GM19025 (cell line): ENCODE measurements around the gene B4GALT4.
"Not testable (repeated sequence)": the region's sequence is repeated elsewhere in the genome, so short reads cannot be mapped to it uniquely, and the experiment has no call there.

ENCODE experiments used
- ATAC-seq: cut with Tn5 transposase; IDR thresholded peaks from one replicate; pipeline ENCODE4 v1.9.1; 2021; ENCODE audit warnings: mild to moderate bottlenecking, low read depth, moderate library complexity; ENCODE audit not compliant: unreplicated experiment

The B4GALT4 gene, protein sequence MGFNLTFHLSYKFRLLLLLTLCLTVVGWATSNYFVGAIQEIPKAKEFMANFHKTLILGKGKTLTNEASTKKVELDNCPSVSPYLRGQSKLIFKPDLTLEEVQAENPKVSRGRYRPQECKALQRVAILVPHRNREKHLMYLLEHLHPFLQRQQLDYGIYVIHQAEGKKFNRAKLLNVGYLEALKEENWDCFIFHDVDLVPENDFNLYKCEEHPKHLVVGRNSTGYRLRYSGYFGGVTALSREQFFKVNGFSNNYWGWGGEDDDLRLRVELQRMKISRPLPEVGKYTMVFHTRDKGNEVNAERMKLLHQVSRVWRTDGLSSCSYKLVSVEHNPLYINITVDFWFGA

DNA sequence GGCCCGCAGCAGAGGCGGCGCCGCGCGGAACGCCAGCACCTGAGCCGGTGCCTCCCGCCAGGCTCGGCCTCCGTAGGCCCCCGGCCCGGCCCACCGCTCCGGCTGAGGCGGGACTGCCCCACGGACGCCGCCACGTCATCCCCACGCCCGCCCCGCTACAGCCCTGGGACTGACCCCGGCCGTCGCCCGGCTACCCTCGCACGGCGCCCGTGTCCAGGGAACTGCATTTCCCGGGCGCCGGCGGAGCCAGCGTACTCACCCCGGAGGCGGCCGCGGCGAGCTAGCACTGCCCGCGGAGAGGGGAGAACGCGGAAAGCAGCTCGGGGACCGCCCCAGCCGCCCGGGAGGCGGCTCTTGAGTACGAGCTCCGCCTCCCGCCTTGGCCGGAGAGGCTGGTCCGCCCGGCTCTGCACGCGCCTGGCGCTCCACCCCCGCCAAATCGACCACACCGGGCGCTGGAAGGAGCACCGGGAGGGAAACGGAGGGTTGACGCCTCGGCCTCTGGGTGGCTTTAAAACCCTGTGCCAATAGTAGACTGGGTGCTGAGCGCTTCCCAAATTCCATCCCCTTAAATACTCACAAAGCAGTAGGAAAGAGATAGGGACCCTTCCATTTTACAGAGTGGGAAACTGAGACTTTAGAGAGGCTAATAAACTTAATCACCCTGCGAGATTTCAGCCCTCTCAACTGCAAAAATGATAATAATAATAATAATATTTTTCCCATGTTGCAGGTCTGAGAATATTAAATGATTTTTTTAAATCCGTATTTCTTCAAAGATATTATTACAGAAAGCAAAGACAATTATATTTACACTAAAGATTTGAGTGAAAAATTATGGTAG, at the start of gene B4GALT4:
B4GALT4 (minus strand) TSS at position 288 of the 844 bp plus-strand sequence. CDS start 10,779 bp downstream, outside the sequence.
- ATAC-seq = peak; percentile 89

GRCh38 chr3:119289404-119289770, 48.7 kb upstream of the B4GALT4 start:
- no peak for ATAC-seq

DNA sequence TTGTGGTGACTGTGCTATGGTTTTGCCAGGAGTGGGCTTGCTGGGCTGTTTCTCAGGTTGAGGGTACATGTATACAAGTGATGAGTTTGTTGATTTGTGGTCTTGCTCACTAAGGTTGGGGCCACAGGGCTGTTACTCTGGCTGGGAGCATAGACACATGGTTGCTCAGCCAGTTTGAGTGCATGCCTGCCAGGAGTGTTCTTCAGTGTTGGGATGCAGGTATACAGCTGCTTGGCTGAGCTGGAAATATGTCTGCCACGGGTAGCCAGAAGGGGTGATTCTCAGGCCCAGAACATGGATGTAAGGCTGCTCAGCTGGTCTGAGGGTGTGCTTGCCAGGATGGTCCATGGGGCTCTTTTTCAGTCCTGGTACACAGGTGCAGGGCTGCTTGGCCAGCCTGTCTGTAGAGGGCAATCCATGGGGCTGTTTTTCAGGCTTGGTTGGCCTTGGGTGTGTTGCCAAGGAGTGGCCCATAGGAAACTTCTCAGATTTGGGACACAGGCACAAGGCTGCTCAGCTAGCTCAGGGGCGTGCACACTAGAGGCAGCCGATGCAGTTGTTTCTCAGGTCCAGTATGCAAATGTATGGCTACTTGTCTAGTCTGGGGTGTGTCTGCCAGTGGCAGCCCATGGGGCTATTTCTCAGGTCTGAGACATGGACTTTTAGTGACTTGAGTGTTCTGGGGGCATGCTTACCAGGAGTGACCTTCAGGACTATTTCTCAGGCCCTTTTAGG, 48.2 kb upstream of the B4GALT4 start:
- ATAC-seq = no peak

GRCh38 chr3:119279584-119280243, 39.0 kb upstream of the B4GALT4 start:
- no peak for ATAC-seq

- no peak for ATAC-seq
Observed at GRCh38 chr3:119279101-119279554, 38.5 kb upstream of the B4GALT4 start.

DNA sequence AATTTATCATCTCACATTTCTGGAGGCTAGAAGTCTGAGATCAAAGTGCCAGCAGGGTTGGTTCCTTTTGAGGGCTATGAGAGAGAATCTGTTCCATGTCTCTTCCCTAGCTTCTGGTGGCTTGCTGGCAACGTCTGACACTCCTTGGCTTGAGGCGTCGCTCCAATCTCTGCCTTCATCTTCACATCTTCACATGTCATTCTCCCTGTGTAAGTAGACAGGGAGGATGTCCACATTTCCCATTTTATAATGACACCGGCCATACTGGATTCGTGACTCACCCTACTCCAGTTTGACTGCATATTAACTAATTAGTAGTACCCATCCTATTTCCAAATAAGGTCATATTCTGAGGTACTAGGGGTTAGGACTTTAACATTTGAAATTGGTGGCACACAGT, 36.0 kb upstream of the B4GALT4 start:
- ATAC-seq = no peak

DNA sequence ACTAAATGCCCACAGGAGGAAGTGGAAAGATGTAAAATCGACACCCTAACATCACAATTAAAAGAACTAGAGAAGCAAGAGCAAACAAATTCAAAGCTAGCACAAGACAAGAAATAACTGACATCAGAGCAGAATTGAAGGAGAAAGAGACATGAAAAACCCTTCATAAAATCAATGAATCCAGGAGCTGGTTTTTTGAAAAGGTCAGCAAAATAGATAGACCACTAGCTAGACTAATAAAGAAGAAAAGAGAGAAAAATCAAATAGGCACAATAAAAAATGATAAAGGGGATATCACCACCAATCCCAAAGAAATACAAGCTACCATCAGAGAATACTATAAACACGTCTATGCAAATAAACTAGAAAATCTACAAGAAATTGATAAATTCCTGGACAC, 29.5 kb upstream of the B4GALT4 start:
- not testable (repeated sequence) for ATAC-seq

- ATAC-seq = no peak
Observed at GRCh38 chr3:119261055-119261454, 20.4 kb upstream of the B4GALT4 start.

DNA sequence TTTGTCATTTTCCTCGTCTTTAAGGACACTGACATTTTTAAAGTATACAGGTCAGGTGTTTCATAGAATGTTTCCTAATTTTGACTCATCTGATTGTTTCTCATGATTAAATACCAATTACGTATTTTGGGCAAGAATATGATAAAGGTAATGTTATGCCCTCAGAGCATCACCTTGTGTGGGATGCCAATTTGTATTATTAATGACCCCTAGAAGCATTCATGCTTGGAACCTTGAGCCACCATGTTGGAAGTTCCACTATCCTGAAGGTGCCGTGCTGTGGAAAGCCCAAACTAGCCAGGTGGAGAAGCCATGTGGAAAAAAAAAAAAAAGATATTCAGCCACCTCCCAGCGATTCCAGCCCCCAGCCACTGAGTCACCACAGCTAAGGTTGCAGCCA, 19.1 kb upstream of the B4GALT4 start:
- no peak for ATAC-seq

- ATAC-seq = peak; percentile 82
Observed at GRCh38 chr3:119258915-119259314, 18.2 kb upstream of the B4GALT4 start.

DNA sequence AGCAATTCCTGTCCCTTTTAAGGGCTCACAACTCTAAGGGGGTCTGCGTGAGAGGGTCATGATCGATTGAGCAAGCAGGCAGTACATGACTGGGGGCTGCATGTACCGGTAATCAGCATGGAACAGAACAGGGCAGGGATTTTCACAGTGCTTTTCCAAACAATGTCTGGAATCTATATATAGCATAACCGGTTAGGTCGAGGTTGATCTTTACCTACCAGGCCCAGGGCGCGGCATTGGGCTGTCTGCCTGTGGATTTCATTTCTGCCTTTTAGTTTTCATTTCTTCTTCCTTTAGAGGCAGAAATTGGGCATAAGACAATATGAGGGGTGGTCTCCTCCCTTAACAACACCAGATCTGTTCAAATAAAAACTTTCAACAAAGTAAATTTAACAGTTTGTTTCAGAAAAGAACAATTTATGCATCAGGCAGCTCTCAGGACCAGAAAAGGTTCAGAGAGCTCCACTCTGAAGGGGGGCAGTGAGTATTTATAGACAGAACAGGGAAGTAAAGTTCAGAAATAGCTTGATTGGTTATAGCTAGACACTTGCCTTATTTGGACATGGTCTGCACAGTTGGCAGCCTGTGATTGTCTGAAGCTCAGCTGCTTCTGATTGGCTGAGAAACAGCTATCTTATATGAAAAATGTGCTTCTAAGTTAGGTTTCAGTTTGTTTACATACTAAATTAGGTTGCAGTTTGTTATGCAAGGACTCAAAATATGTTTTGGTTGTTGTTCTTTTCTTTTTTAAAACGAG, 17.2 kb upstream of the B4GALT4 start:
- ATAC-seq = peak; percentile 51

DNA sequence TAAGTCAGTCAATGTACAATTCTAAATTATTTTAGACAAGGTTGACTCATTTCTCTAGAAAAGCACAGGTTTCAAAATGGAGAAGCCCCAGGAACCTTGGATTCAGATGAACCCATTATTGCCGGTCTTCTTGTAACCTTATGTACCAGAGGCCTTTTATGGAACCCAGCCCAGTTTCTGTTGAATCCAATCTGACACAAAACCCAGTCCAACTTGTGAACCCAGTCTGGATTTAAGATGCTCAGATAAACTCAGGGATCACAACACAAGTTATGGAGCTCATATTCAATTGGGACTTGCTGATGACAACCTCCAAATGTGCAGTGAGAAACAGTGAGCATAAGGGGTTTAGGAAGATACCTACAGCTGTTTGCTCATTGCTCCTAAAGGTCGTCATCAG, 16.4 kb upstream of the B4GALT4 start:
- ATAC-seq = no peak

GRCh38 chr3:119255214-119255613, 14.5 kb upstream of the B4GALT4 start:
- no peak for ATAC-seq

DNA sequence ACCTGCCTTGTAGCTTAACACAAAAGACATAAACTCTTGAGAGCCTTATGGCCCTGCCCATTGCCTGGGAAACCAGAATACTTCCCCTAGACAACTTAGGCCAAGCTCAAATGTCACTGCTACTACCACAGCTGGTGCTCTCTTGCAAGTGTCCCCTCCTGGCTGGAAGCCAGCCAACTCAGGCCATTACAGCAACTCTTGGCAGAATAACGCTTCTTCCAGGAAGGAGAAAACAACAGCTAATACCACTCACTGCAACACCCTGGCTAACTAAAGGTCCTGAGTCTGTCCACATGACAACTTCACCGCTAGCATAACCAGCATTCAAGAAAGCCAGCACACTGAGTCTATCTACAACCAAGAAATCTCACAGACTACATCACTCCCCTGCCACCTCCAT, 5.1 kb upstream of the B4GALT4 start:
- ATAC-seq = no peak

GRCh38 chr3:119243712-119244111, 3.0 kb upstream of the B4GALT4 start:
- ATAC-seq = no peak

- not testable (repeated sequence) for ATAC-seq
Observed at GRCh38 chr3:119243058-119243529, 2.4 kb upstream of the B4GALT4 start.

- ATAC-seq = not testable (repeated sequence)
Observed at GRCh38 chr3:119242387-119243057, 1.8 kb upstream of the B4GALT4 start.

GRCh38 chr3:119240101-119240590, 532 bp downstream of the B4GALT4 start:
- peak; percentile 7 for ATAC-seq
